Stomach (tissue), 9 donors: Measurements from ENCODE around the gene PRKD1. TPM values are rescaled to one million over a fixed set of nuclear protein-coding genes. Genes with fewer than 3 reads are reported as not detected.

Experiments
- DNase-seq, 2 donors: peaks; one replicate each; pipeline versions ENCODE4 v3.0.0 to v3.0.0-alpha.2; 2013 to 2019
- H3K27ac ChIP-seq, 5 donors: fragments of 200-600 bp in 4 of 5; sonication (generic) in 4 of 5; one replicate each; pipeline ENCODE4 v1.5.1; 2013 to 2019; ENCODE audit warnings: mild to moderate bottlenecking in 1 of 5, moderate library complexity in 1 of 5
- H3K27me3 ChIP-seq, 3 donors: fragments of 200-600 bp; sonication (generic); one replicate each; pipeline ENCODE4 v1.5.1; 2017 to 2019; ENCODE audit warnings: mixed run types in 1 of 3
- H3K36me3 ChIP-seq, 4 donors: fragments of 200-600 bp; sonication (generic); 1 replicate in 3 of 4; 2 replicates in 1 of 4; pipeline ENCODE4 v1.5.1; 2016 to 2019
- H3K4me1 ChIP-seq, 4 donors: fragments of 200-600 bp; sonication (generic); one replicate each; pipeline ENCODE4 v1.5.1; 2016 to 2019
- H3K4me3 ChIP-seq, 4 donors: fragments of 200-600 bp; sonication (generic) in 3 of 4; one replicate each; pipeline ENCODE4 v1.5.1; 2016 to 2019; ENCODE audit warnings: mild to moderate bottlenecking in 1 of 4
- H3K9me3 ChIP-seq, 4 donors: fragments of 200-600 bp; sonication (generic); one replicate each; pipeline ENCODE4 v1.5.1; 2016 to 2019
- CTCF ChIP-seq, 7 experiments: fragments of 450-650 bp in 4 of 7; fragments of 200-600 bp in 3 of 7; sonication (generic) in 3 of 7; IDR thresholded peaks; one replicate each; pipeline ENCODE4 v1.5.1; 2016 to 2019; ENCODE audit warnings: antibody characterized with exemption in 7 of 7, control low read depth in 2 of 7, mild to moderate bottlenecking in 1 of 7
- EP300 ChIP-seq: sonication (generic); formaldehyde crosslinking; IDR thresholded peaks from one replicate; pipeline ENCODE4 v1.6.1; 2017; ENCODE audit warnings: antibody characterized with exemption
- POLR2A ChIP-seq, 4 donors: fragments of 450-650 bp; IDR thresholded peaks; one replicate each; pipeline ENCODE4 v1.6.1; 2016; ENCODE audit warnings: antibody characterized with exemption in 4 of 4, control low read depth in 2 of 4, mild to moderate bottlenecking in 1 of 4, moderate library complexity in 1 of 4
- POLR2AphosphoS5 ChIP-seq, 3 donors: sonication (generic); formaldehyde crosslinking; IDR thresholded peaks; one replicate each; pipeline ENCODE4 v1.6.1; 2016; ENCODE audit warnings: antibody characterized with exemption in 3 of 3
- WGBS, 5 donors: extraction: QIAGEN DNeasy Blood & Tissue Kit in 3 of 5; methylation state at CpG; one replicate each; pipeline versions ENCODE4 v1.1.5 to v1.1.7; 2013 to 2018; 5-methylcytosine and 5-hydroxymethylcytosine counted together
- intact Hi-C: fragments of 100-400 bp; cut with DNase I; formaldehyde crosslinking; loops from one replicate; pipeline ENCODE4 v1.15.1; 2023; ENCODE audit warnings: low total_unique reads
- polyA plus RNA-seq, 3 donors: library from polyadenylated mRNA; stranded (reverse); fragments of 200-250 nt; gene quantifications; one replicate each; pipeline ENCODE4 v1.2.3, GENCODE V29; 2013
- total RNA-seq, 5 donors: library from RNA; depleted of rRNA; stranded (reverse); fragments of >200 nt; gene quantifications; one replicate each; pipeline versions ENCODE4 v1.1.0 to v1.2.3, GENCODE V29; 2014 to 2016
- donor health status: healthy with polysubstance abuse.
- donor health status: Bipolar disorder and iron deficiency.
- donor health status: healthy.

PRKD1 gene
- total and polyA plus RNA-seq, 8 donors, result 1.6 to 26.6 (median 4.9) TPM

GRCh38 chr14:29799464-29800095 is 128.1 kb downstream of the PRKD1 start:
- DNase-seq, result peak in 1 of 2 donors; percentile 16
- Histone ChIP-seq H3K36me3 (no peaks in the 10 kb centered on the region), H3K4me1 (peaks cover 0 to 9% (median 2%) of the 10 kb centered on the region in 4 donors), H3K4me3 (no peak overlapping the region), H3K27ac (no peak overlapping the region), H3K9me3 (no peaks in the 10 kb centered on the region), H3K27me3 (no peaks in the 10 kb centered on the region)
- intact Hi-C loops, result no loop called here
- no peak for TF ChIP-seq POLR2AphosphoS5 (IDR thresholded peaks at IDR 0.05)
- TF ChIP-seq CTCF (IDR thresholded peaks at IDR 0.05), result no peak
- TF ChIP-seq EP300, result no peak
- no peak for TF ChIP-seq POLR2A (IDR thresholded peaks at IDR 0.05)
- WGBS, 5 donors, result 60 to 69% (median 67%) methylated on average over 6 of the region's 6 CpGs

GRCh38 chr14:29798811-29799210 is 128.8 kb downstream of the PRKD1 start:
- TF ChIP-seq EP300 (no peak), POLR2AphosphoS5 (IDR thresholded peaks at IDR 0.05) (no peak), CTCF (IDR thresholded peaks at IDR 0.05) (no peak), POLR2A (IDR thresholded peaks at IDR 0.05) (no peak)
- Histone ChIP-seq H3K36me3 (no peaks in the 10 kb centered on the region), H3K4me3 (no peak overlapping the region), H3K27me3 (no peaks in the 10 kb centered on the region), H3K4me1 (peaks cover 0 to 9% (median 2%) of the 10 kb centered on the region in 4 donors), H3K9me3 (no peaks in the 10 kb centered on the region), H3K27ac (no peak overlapping the region)
- intact Hi-C loops, result no loop called here
- no peak for DNase-seq
- 82 to 90% (median 86%) methylated on average over 2 of the region's 2 CpGs for WGBS, 5 donors

GRCh38 chr14:29798108-29798663 is 129.5 kb downstream of the PRKD1 start:
- H3K36me3 ChIP-seq, result no peaks in the 10 kb centered on the region
- intact Hi-C loops, result no loop called here
- H3K4me3 ChIP-seq, result no peak overlapping the region
- peaks cover 0 to 9% (median 2%) of the 10 kb centered on the region in 4 donors for H3K4me1 ChIP-seq
- no peak for TF ChIP-seq POLR2AphosphoS5 (IDR thresholded peaks at IDR 0.05)
- TF ChIP-seq EP300, result no peak
- TF ChIP-seq POLR2A (IDR thresholded peaks at IDR 0.05), result no peak
- TF ChIP-seq CTCF (IDR thresholded peaks at IDR 0.05), result no peak
- 91 to 97% (median 95%) methylated on average over 2 of the region's 2 CpGs for WGBS, 5 donors
- no peak overlapping the region for H3K27ac ChIP-seq
- no peaks in the 10 kb centered on the region for H3K27me3 ChIP-seq
- no peaks in the 10 kb centered on the region for H3K9me3 ChIP-seq
- no peak for DNase-seq

GRCh38 chr14:29796853-29797252 is 130.8 kb downstream of the PRKD1 start:
- peaks cover 0 to 9% (median 0%) of the 10 kb centered on the region in 4 donors for H3K4me1 ChIP-seq
- WGBS, 5 donors, result 54 to 82% (median 68%) methylated on average over 2 of the region's 2 CpGs
- no peak overlapping the region for H3K27ac ChIP-seq
- no peak overlapping the region for H3K4me3 ChIP-seq
- no peak for TF ChIP-seq POLR2AphosphoS5 (IDR thresholded peaks at IDR 0.05)
- TF ChIP-seq POLR2A (IDR thresholded peaks at IDR 0.05), result no peak
- no peak for TF ChIP-seq CTCF (IDR thresholded peaks at IDR 0.05)
- TF ChIP-seq EP300, result no peak
- H3K27me3 ChIP-seq, result no peaks in the 10 kb centered on the region
- no peaks in the 10 kb centered on the region for H3K9me3 ChIP-seq
- no peaks in the 10 kb centered on the region for H3K36me3 ChIP-seq
- intact Hi-C loops, result no loop called here
- no peak for DNase-seq
